SK-N-SH (cell line): Measurements from ENCODE around the gene GARIN6.

Experiments
- CTCF ChIP-seq: fragments of 200-600 bp; sonication (generic); IDR thresholded peaks from 2 replicates; pipeline ENCODE4 v1.6.1; 2017; ENCODE audit warnings: antibody characterized with exemption, mild to moderate bottlenecking, moderate library complexity
- EP300 ChIP-seq, 2 experiments: IDR thresholded peaks; 2 replicates each; pipeline versions ENCODE4 v1.4.0 to v1.6.1; 2012; ENCODE audit warnings: borderline replicate concordance in 1 of 2, low read depth in 1 of 2, low read length in 1 of 2
- EZH2phosphoT487 ChIP-seq: fragments of 200-600 bp; sonication (generic); IDR thresholded peaks from 2 replicates; pipeline ENCODE4 v1.6.1; 2017; ENCODE audit warnings: low read depth, mixed run types, mild to moderate bottlenecking, antibody characterized with exemption, moderate library complexity, borderline replicate concordance
- JUND ChIP-seq: IDR thresholded peaks from 2 replicates; pipeline ENCODE4 v1.4.0; 2012
- MAX ChIP-seq: IDR thresholded peaks from 2 replicates; pipeline ENCODE4 v1.4.0; 2012; ENCODE audit warnings: low read depth
- POLR2AphosphoS5 ChIP-seq: IDR thresholded peaks from 2 replicates; pipeline ENCODE4 v1.6.1; 2012; ENCODE audit warnings: low read depth, low read length
- REST ChIP-seq: IDR thresholded peaks from 2 replicates; pipeline ENCODE4 v1.6.1; 2012; ENCODE audit warnings: mild to moderate bottlenecking, low read depth, low read length, moderate library complexity
- YY1 ChIP-seq: IDR thresholded peaks from 2 replicates; pipeline ENCODE4 v1.4.0; 2012; ENCODE audit warnings: low read depth, mild to moderate bottlenecking
- ZBTB33 ChIP-seq: IDR thresholded peaks from 2 replicates; pipeline ENCODE4 v1.4.0; 2012; ENCODE audit warnings: low read depth, borderline replicate concordance

- TF ChIP-seq JUND, result peak; percentile 47
- no peak for TF ChIP-seq REST
- TF ChIP-seq POLR2AphosphoS5, result no peak
- no peak for TF ChIP-seq CTCF
- TF ChIP-seq EP300 (IDR thresholded peaks at IDR 0.05; ENCODE audit: borderline replicate concordance in 1 of 2, low read depth in 1 of 2, low read length in 1 of 2), result peak in 1 of 2 experiments; percentile 30; a peak in 1 of 4 replicates
- TF ChIP-seq YY1, result no peak
- TF ChIP-seq EZH2phosphoT487, result no peak
- no peak for TF ChIP-seq MAX
- no peak for TF ChIP-seq ZBTB33
Observed at GRCh38 chr12:99611117-99611516, 36.4 kb upstream of the GARIN6 start.
